Endothelial cell of umbilical vein (primary cell): ENCODE results near the gene RPL21. TPM values are rescaled to one million over a fixed set of nuclear protein-coding genes. Genes with fewer than 3 reads are reported as not detected.

Experiments
- BruUV-seq: library from RNA; stranded (reverse); fragments of 400-500 nt; replicated peaks from 2 replicates; lab custom pipeline; 2021; lab: Mats Ljungman, UMichigan
- CTCF ChIA-PET: fragments of 300-600, 350-600 bp; sonication (Branson Sonifier 250); formaldehyde crosslinking; loops from one replicate; lab custom pipeline; 2021; ENCODE audit warnings: antibody characterized with exemption, inconsistent platforms; lab: Charles Lee
- POLR2A ChIA-PET: fragments of 300-600, 350-600 bp; sonication (Branson Sonifier 250); formaldehyde crosslinking; loops from one replicate; lab custom pipeline; 2021; ENCODE audit warnings: antibody characterized with exemption, inconsistent platforms; lab: Charles Lee
- DNase-seq: peaks from one replicate; pipeline ENCODE4 v3.0.0-alpha.2; 2011; ENCODE audit warnings: low read depth, low spot score
- FAIRE-seq: peaks from 2 replicates; lab custom pipeline; 2011; peaks lifted over from hg19 to GRCh38; lab: Jason Lieb, UNC
- H2AFZ ChIP-seq: 2 replicates; pipeline ENCODE4 v1.6.0; 2012; ENCODE audit warnings: low read depth, low read length, control low read depth, inconsistent platforms
- H3K27ac ChIP-seq: 2 replicates; pipeline ENCODE4 v1.5.1; 2011; ENCODE audit warnings: low read depth, mild to moderate bottlenecking, control low read depth, low read length, moderate library complexity; ENCODE audit not compliant: insufficient read depth
- H3K27me3 ChIP-seq, 2 experiments: 2 replicates each; pipeline versions ENCODE4 v1.6.0 to v1.6.1; 2011; ENCODE audit warnings: low read length in 2 of 2, mixed read lengths in 1 of 2; ENCODE audit not compliant: control insufficient read depth in 2 of 2, insufficient read depth in 2 of 2
- H3K36me3 ChIP-seq, 2 experiments: 2 replicates in 1 of 2; 3 replicates in 1 of 2; pipeline ENCODE4 v1.5.1; 2011; ENCODE audit warnings: low read length in 2 of 2, mild to moderate bottlenecking in 1 of 2, moderate library complexity in 1 of 2; ENCODE audit not compliant: control insufficient read depth in 2 of 2, insufficient read depth in 2 of 2; ENCODE audit errors: extremely low read depth in 1 of 2
- H3K4me1 ChIP-seq: 3 replicates; pipeline ENCODE4 v1.5.1; 2011; ENCODE audit warnings: mild to moderate bottlenecking, low read length; ENCODE audit not compliant: control insufficient read depth, insufficient read depth; ENCODE audit errors: extremely low read depth
- H3K4me2 ChIP-seq: 2 replicates; pipeline ENCODE4 v1.6.1; 2011; ENCODE audit warnings: low read length, control low read depth, mixed read lengths; ENCODE audit not compliant: insufficient read depth
- H3K4me3 ChIP-seq, 3 experiments: fragments of 200-600 bp in 1 of 3; sonication (generic), shearing (Covaris generic) in 1 of 3; replicated peaks in 1 of 3; 2 replicates each; pipeline ENCODE4 v1.5.1; 2011 to 2016; ENCODE audit warnings: control low read depth in 3 of 3, low read length in 3 of 3, mild to moderate bottlenecking in 2 of 3, inconsistent platforms in 1 of 3, low read depth in 1 of 3, moderate library complexity in 1 of 3; ENCODE audit not compliant: insufficient read depth in 1 of 3
- H3K79me2 ChIP-seq: 2 replicates; pipeline ENCODE4 v1.6.0; 2012; ENCODE audit warnings: low read length, inconsistent platforms; ENCODE audit not compliant: control insufficient read depth, insufficient read depth
- H3K9ac ChIP-seq: replicated peaks from 2 replicates; pipeline ENCODE3; 2011; ENCODE audit warnings: low read length, control low read depth; ENCODE audit not compliant: insufficient read depth; ENCODE audit errors: extremely low read depth
- H3K9me1 ChIP-seq: replicated peaks from 3 replicates; pipeline ENCODE4 v1.6.0; 2011; ENCODE audit warnings: mild to moderate bottlenecking, low read length; ENCODE audit not compliant: control insufficient read depth, insufficient read depth; ENCODE audit errors: extremely low read depth
- H3K9me3 ChIP-seq: replicated peaks from 2 replicates; pipeline ENCODE4 v1.5.1; 2012; ENCODE audit warnings: low read length, inconsistent platforms; ENCODE audit not compliant: control insufficient read depth, insufficient read depth
- H4K20me1 ChIP-seq: replicated peaks from 2 replicates; pipeline ENCODE3; 2011; ENCODE audit warnings: mild to moderate bottlenecking, low read length; ENCODE audit not compliant: control insufficient read depth, insufficient read depth; ENCODE audit errors: extremely low read depth
- EZH2 ChIP-seq: IDR thresholded peaks from 2 replicates; pipeline ENCODE4 v1.6.1; 2012; ENCODE audit warnings: borderline replicate concordance, low read depth, mild to moderate bottlenecking, moderate library complexity, low read length, inconsistent platforms; ENCODE audit not compliant: severe bottlenecking
- FOS ChIP-seq: IDR thresholded peaks from 2 replicates; pipeline ENCODE4 v1.6.1; 2011; ENCODE audit warnings: mild to moderate bottlenecking, low read length, moderate library complexity, borderline replicate concordance; ENCODE audit not compliant: insufficient read depth
- GATA2 ChIP-seq: IDR thresholded peaks from 2 replicates; pipeline ENCODE4 v1.7.0; 2011; ENCODE audit warnings: low read depth, mild to moderate bottlenecking, moderate library complexity, mixed read lengths, low read length; ENCODE audit not compliant: insufficient read length, insufficient read depth
- JUN ChIP-seq: IDR thresholded peaks from 2 replicates; pipeline ENCODE4 v1.6.1; 2011; ENCODE audit warnings: borderline replicate concordance, low read depth; ENCODE audit not compliant: insufficient read length, insufficient read depth
- MAX ChIP-seq: IDR thresholded peaks from 2 replicates; pipeline ENCODE4 v1.6.1; 2011; ENCODE audit not compliant: insufficient read depth, insufficient read length
- MYC ChIP-seq: IDR thresholded peaks from one replicate; pipeline ENCODE4 v1.6.1; 2011; ENCODE audit warnings: mild to moderate bottlenecking, low read depth, low read length
- POLR2A ChIP-seq: IDR thresholded peaks from 2 replicates; pipeline ENCODE4 v1.6.1; 2012; ENCODE audit warnings: low read depth, mild to moderate bottlenecking, control low read depth, low read length
- POLR2AphosphoS5 ChIP-seq: IDR thresholded peaks from 2 replicates; pipeline ENCODE4 v1.6.1; 2012; ENCODE audit warnings: low read depth, mild to moderate bottlenecking, control low read depth, low read length, moderate library complexity; ENCODE audit not compliant: insufficient read depth
- dilution Hi-C: fragments of 300-500 bp; cut with MboI; formaldehyde crosslinking; loops from one replicate; pipeline ENCODE4 v1.15.0; 2019; ENCODE audit warnings: low sequenced_read_pairs; ENCODE audit not compliant: extremely low pct_ligation_motif_present
- intact Hi-C: fragments of 100-400 bp; cut with micrococcal nuclease; formaldehyde crosslinking; loops from one replicate; pipeline ENCODE4 v1.10.0; 2022
- polyA plus RNA-seq, 4 experiments: library from polyadenylated mRNA; depleted of rRNA in 3 of 4; stranded (reverse) in 3 of 4; unstranded in 1 of 4; fragments of >200 nt; gene quantifications; 2 replicates each; pipeline versions ENCODE4 v1.2.1 to v1.2.3, GENCODE V29; 2011 to 2012; ENCODE audit warnings: missing spikeins in 1 of 4
- total RNA-seq: library from RNA; stranded (reverse); gene quantifications from 2 replicates; pipeline ENCODE4 v1.2.3, GENCODE V29; 2021
- TF ChIP-seq, protein P1 (sequence below), 2 donors: IDR thresholded peaks; 1 replicate in 1 of 2; 2 replicates in 1 of 2; pipeline ENCODE4 v1.5.1; 2011; ENCODE audit warnings: low read length in 2 of 2, mild to moderate bottlenecking in 2 of 2, moderate library complexity in 2 of 2, control low read depth in 1 of 2, inconsistent platforms in 1 of 2, low read depth in 1 of 2; ENCODE audit not compliant: insufficient read depth in 1 of 2; ENCODE audit errors: extremely low read depth in 1 of 2

The RPL21 gene
- total and polyA plus RNA-seq, 2 donors (not counting 3 experiments of a cell fraction or from before 2014, with no cell fraction given): 585 to 871 TPM

DNA sequence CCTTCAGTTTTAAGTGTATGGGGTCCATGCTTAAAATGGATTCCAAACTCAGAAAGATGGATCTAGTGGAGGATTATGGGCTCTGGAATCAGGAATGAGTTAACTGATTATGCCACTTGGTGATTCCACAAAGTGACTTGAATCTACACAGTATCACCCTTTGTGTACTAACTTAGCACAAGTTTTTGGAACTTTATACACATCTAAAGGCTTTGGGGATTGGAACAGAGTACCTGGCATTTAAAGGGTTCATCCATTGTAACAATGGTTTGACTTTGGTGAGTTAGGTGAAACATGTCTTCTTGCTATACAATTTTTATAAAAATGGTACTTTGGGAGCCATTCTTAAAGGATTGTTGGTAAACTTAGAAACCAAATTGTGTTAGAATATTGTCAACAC is 1.1 kb downstream of the RPL21 start:
- ChIA-PET CTCF (interaction anchor here (1.6 kb wide), 1 partner anchor 82 kb away, joined by 5 read pairs; no protein-coding TSS in a partner anchor), POLR2A (no interaction called here)
- peaks cover 46% of the 10 kb centered on the region for H3K79me2 ChIP-seq
- no peaks in the 10 kb centered on the region for H3K9me3 ChIP-seq
- H3K4me1 ChIP-seq: peaks cover 19% of the 10 kb centered on the region
- FAIRE-seq (no peak), DNase-seq (no peak)
- no peaks in the 10 kb centered on the region for H3K9me1 ChIP-seq
- dilution Hi-C loops: no loop called here
- intact Hi-C loops: no loop called here
- H3K36me3 ChIP-seq: peaks cover 5 to 14% of the 10 kb centered on the region in 2 experiments
- peak overlapping the region; percentile 94 for H3K27ac ChIP-seq
- TF ChIP-seq POLR2A (no peak), POLR2AphosphoS5 (no peak), MYC (no peak), EZH2 (no peak), FOS (no peak), MAX (no peak), JUN (no peak), GATA2 (no peak)
- TF ChIP-seq, protein P1, sequence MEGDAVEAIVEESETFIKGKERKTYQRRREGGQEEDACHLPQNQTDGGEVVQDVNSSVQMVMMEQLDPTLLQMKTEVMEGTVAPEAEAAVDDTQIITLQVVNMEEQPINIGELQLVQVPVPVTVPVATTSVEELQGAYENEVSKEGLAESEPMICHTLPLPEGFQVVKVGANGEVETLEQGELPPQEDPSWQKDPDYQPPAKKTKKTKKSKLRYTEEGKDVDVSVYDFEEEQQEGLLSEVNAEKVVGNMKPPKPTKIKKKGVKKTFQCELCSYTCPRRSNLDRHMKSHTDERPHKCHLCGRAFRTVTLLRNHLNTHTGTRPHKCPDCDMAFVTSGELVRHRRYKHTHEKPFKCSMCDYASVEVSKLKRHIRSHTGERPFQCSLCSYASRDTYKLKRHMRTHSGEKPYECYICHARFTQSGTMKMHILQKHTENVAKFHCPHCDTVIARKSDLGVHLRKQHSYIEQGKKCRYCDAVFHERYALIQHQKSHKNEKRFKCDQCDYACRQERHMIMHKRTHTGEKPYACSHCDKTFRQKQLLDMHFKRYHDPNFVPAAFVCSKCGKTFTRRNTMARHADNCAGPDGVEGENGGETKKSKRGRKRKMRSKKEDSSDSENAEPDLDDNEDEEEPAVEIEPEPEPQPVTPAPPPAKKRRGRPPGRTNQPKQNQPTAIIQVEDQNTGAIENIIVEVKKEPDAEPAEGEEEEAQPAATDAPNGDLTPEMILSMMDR (IDR thresholded peaks at IDR 0.05; ENCODE audit: extremely low read depth in 1 of 2, insufficient read depth in 1 of 2, low read depth in 1 of 2, low read length in 2 of 2): no peak
- H4K20me1 ChIP-seq: peaks cover 2% of the 10 kb centered on the region
- peak overlapping the region; percentile 99 for H3K9ac ChIP-seq
- peak overlapping the region; percentile 70 to 100 (median 96) for H3K4me3 ChIP-seq
- no TSS peak for BruUV-seq
- no peak overlapping the region for H2AFZ ChIP-seq
- no peaks in the 10 kb centered on the region for H3K27me3 ChIP-seq
- H3K4me2 ChIP-seq: peak overlapping the region; percentile 99
